SK-N-SH (cell line): Measurements from ENCODE around the gene BTN1A1. TPM values are rescaled to one million over a fixed set of nuclear protein-coding genes. Genes with fewer than 3 reads are reported as not detected.

Experiments used
- CTCF ChIA-PET: fragments of 300-600, 350-600 bp; formaldehyde crosslinking; extraction: SDS; loops from one replicate; lab custom pipeline; 2021; lab: Yijun Ruan, JAX
- POLR2A ChIA-PET: fragments of 350-600 bp; sonication (Branson Sonifier 250); formaldehyde crosslinking; extraction: SDS; loops from one replicate; lab custom pipeline; 2020; ENCODE audit warnings: antibody characterized with exemption, inconsistent platforms; lab: Yijun Ruan, JAX
- DNase-seq: peaks from one replicate; pipeline ENCODE4 v3.0.0; 2012
- H2AFZ ChIP-seq: fragments of 200-600 bp; sonication (generic); 2 replicates; pipeline ENCODE4 v1.8.1; 2016; ENCODE audit warnings: antibody characterized with exemption, mild to moderate bottlenecking, low read depth
- H3F3A ChIP-seq: fragments of 200-600 bp; sonication (generic); replicated peaks from 2 replicates; pipeline ENCODE3; 2016; ENCODE audit warnings: antibody characterized with exemption, mild to moderate bottlenecking; ENCODE audit not compliant: insufficient read depth
- H3K27ac ChIP-seq, 2 experiments: fragments of 200-500 bp in 1 of 2; fragments of 200-600 bp in 1 of 2; sonication (Bioruptor generic) in 1 of 2; sonication (generic), shearing (Covaris generic) in 1 of 2; 2 replicates each; pipeline versions ENCODE4 v1.5.1 to v1.6.1; 2014 to 2016; ENCODE audit warnings: low read depth in 2 of 2, inconsistent platforms in 1 of 2, low read length in 1 of 2, mild to moderate bottlenecking in 1 of 2, mixed read lengths in 1 of 2
- H3K27me3 ChIP-seq: fragments of 200-600 bp; sonication (generic), shearing (Covaris generic); 2 replicates; pipeline ENCODE4 v1.6.1; 2016; ENCODE audit warnings: mixed run types; ENCODE audit not compliant: insufficient read depth
- H3K36me3 ChIP-seq, 2 experiments: fragments of 200-500 bp in 1 of 2; fragments of 200-600 bp in 1 of 2; sonication (Bioruptor generic) in 1 of 2; sonication (generic) in 1 of 2; replicated peaks in 1 of 2; 2 replicates each; pipeline versions ENCODE3 to v1.5.1; 2014 to 2016; ENCODE audit warnings: low read length in 1 of 2, mild to moderate bottlenecking in 1 of 2; ENCODE audit not compliant: insufficient read depth in 2 of 2, control insufficient read depth in 1 of 2
- H3K4me1 ChIP-seq, 2 experiments: fragments of 200-500 bp in 1 of 2; fragments of 200-600 bp in 1 of 2; sonication (Bioruptor generic) in 1 of 2; sonication (generic), shearing (Covaris generic) in 1 of 2; 2 replicates each; pipeline versions ENCODE4 v1.5.1 to v1.6.1; 2014 to 2016; ENCODE audit warnings: low read depth in 1 of 2, low read length in 1 of 2, mixed run types in 1 of 2; ENCODE audit not compliant: insufficient read depth in 2 of 2, control insufficient read depth in 1 of 2
- H3K4me2 ChIP-seq: fragments of 200-600 bp; sonication (generic), shearing (Covaris generic); 2 replicates; pipeline ENCODE4 v1.6.1; 2017; ENCODE audit warnings: mixed run types
- H3K4me3 ChIP-seq, 2 experiments: fragments of 200-500 bp in 1 of 2; fragments of 200-600 bp in 1 of 2; sonication (Bioruptor generic) in 1 of 2; sonication (generic), shearing (Covaris generic) in 1 of 2; 2 replicates each; pipeline versions ENCODE4 v1.5.1 to v1.8.1; 2014 to 2016; ENCODE audit warnings: low read depth in 2 of 2, inconsistent platforms in 1 of 2, low read length in 1 of 2, mild to moderate bottlenecking in 1 of 2, mixed read lengths in 1 of 2, moderate library complexity in 1 of 2
- H3K79me2 ChIP-seq: fragments of 200-600 bp; sonication (generic); 2 replicates; pipeline ENCODE4 v1.8.1; 2017; ENCODE audit warnings: mild to moderate bottlenecking; ENCODE audit not compliant: insufficient read depth
- H3K9ac ChIP-seq: fragments of 200-600 bp; sonication (generic); 2 replicates; pipeline ENCODE4 v1.6.1; 2017; ENCODE audit warnings: mixed run types
- H3K9me2 ChIP-seq: fragments of 200-600 bp; sonication (generic); 2 replicates; pipeline ENCODE4 v1.6.1; 2017; ENCODE audit warnings: mixed run types
- H3K9me3 ChIP-seq: fragments of 200-600 bp; sonication (generic); 2 replicates; pipeline ENCODE4 v1.6.1; 2017; ENCODE audit warnings: mixed run types, mild to moderate bottlenecking, moderate library complexity
- H4K20me1 ChIP-seq: fragments of 200-600 bp; sonication (generic); 2 replicates; pipeline ENCODE4 v1.6.1; 2017; ENCODE audit warnings: mild to moderate bottlenecking, mixed run types; ENCODE audit not compliant: insufficient read depth
- CTCF ChIP-seq: fragments of 200-600 bp; sonication (generic); IDR thresholded peaks from 2 replicates; pipeline ENCODE4 v1.6.1; 2017; ENCODE audit warnings: antibody characterized with exemption, mild to moderate bottlenecking, moderate library complexity
- ELF1 ChIP-seq: IDR thresholded peaks from 2 replicates; pipeline ENCODE4 v1.4.0; 2012
- EZH2phosphoT487 ChIP-seq: fragments of 200-600 bp; sonication (generic); IDR thresholded peaks from 2 replicates; pipeline ENCODE4 v1.6.1; 2017; ENCODE audit warnings: low read depth, mixed run types, mild to moderate bottlenecking, antibody characterized with exemption, moderate library complexity, borderline replicate concordance
- FOSL2 ChIP-seq: IDR thresholded peaks from 2 replicates; pipeline ENCODE4 v1.4.0; 2012; ENCODE audit warnings: low read depth, mild to moderate bottlenecking, moderate library complexity, borderline replicate concordance
- FOXJ3 ChIP-seq: sonication (generic); formaldehyde crosslinking; IDR thresholded peaks from 2 replicates; pipeline ENCODE4 v1.5.1; 2020; ENCODE audit warnings: mild to moderate bottlenecking, missing genetic modification reagents
- FOXM1 ChIP-seq: IDR thresholded peaks from 2 replicates; pipeline ENCODE4 v1.4.0; 2012; ENCODE audit warnings: low read depth, mild to moderate bottlenecking
- GATA2 ChIP-seq: sonication (generic); formaldehyde crosslinking; IDR thresholded peaks from 2 replicates; pipeline ENCODE4 v1.5.0; 2020; ENCODE audit warnings: mild to moderate bottlenecking, missing genetic modification reagents
- JUND ChIP-seq: IDR thresholded peaks from 2 replicates; pipeline ENCODE4 v1.4.0; 2012
- MAX ChIP-seq: IDR thresholded peaks from 2 replicates; pipeline ENCODE4 v1.4.0; 2012; ENCODE audit warnings: low read depth
- MXI1 ChIP-seq: IDR thresholded peaks from 2 replicates; pipeline ENCODE4 v1.6.1; 2012; ENCODE audit warnings: mild to moderate bottlenecking, low read depth, low read length, improper control_type of control experiment
- NFIC ChIP-seq: IDR thresholded peaks from 2 replicates; pipeline ENCODE4 v1.4.0; 2012; ENCODE audit warnings: borderline replicate concordance
- PBX3 ChIP-seq: IDR thresholded peaks from 2 replicates; pipeline ENCODE4; 2012
- POLR2AphosphoS5 ChIP-seq: IDR thresholded peaks from 2 replicates; pipeline ENCODE4 v1.6.1; 2012; ENCODE audit warnings: low read depth, low read length
- RAD21 ChIP-seq: IDR thresholded peaks from 2 replicates; pipeline ENCODE4 v1.6.1; 2012; ENCODE audit warnings: mild to moderate bottlenecking, low read length
- RCOR1 ChIP-seq: fragments of 150-350 bp; IDR thresholded peaks from 2 replicates; pipeline ENCODE4 v1.6.1; 2017; ENCODE audit warnings: antibody characterized with exemption, low read length
- RFX5 ChIP-seq: IDR thresholded peaks from 2 replicates; pipeline ENCODE4 v1.6.1; 2012; ENCODE audit warnings: mild to moderate bottlenecking, improper control_type of control experiment, low read length
- SIN3A ChIP-seq: IDR thresholded peaks from 2 replicates; pipeline ENCODE4 v1.6.1; 2012; ENCODE audit warnings: low read depth, mild to moderate bottlenecking, low read length, moderate library complexity, borderline replicate concordance
- SMC3 ChIP-seq: IDR thresholded peaks from 2 replicates; pipeline ENCODE4 v1.6.1; 2012; ENCODE audit warnings: low read depth, low read length, improper control_type of control experiment
- TAF1 ChIP-seq: IDR thresholded peaks from 2 replicates; pipeline ENCODE4 v1.6.1; 2012; ENCODE audit warnings: low read depth, mild to moderate bottlenecking, low read length, moderate library complexity, borderline replicate concordance
- TCF12 ChIP-seq: IDR thresholded peaks from 2 replicates; pipeline ENCODE4 v1.4.0; 2012
- USF1 ChIP-seq: IDR thresholded peaks from 2 replicates; pipeline ENCODE4 v1.4.0; 2012; ENCODE audit warnings: low read depth, borderline replicate concordance
- USF2 ChIP-seq: fragments of 150-350 bp; IDR thresholded peaks from 2 replicates; pipeline ENCODE4 v1.6.1; 2017; ENCODE audit warnings: antibody characterized with exemption, low read length, low read depth, borderline replicate concordance
- YY1 ChIP-seq: IDR thresholded peaks from 2 replicates; pipeline ENCODE4 v1.4.0; 2012; ENCODE audit warnings: low read depth, mild to moderate bottlenecking
- WGBS: methylation state at CpG from one replicate; pipeline ENCODE4 v1.1.6; 2017; ENCODE audit warnings: low lambda C conversion rate; 5-methylcytosine and 5-hydroxymethylcytosine counted together
- polyA plus RNA-seq, 3 experiments: library from polyadenylated mRNA; depleted of rRNA; stranded (reverse); fragments of >200 nt; gene quantifications; 2 replicates each; pipeline ENCODE4 v1.2.3, GENCODE V29; 2012

Gene BTN1A1
- polyA plus RNA-seq, 1 of the 3 experiments (the other 2 are of a cell fraction): not detected

GRCh38 chr6:26473758-26474438, 26.2 kb upstream of the BTN1A1 start:
- H3K27me3 ChIP-seq: no peaks in the 10 kb centered on the region
- no peaks in the 10 kb centered on the region for H4K20me1 ChIP-seq
- no peaks in the 10 kb centered on the region for H3K9me2 ChIP-seq
- H3K36me3 ChIP-seq: peaks cover 3 to 4% of the 10 kb centered on the region in 2 experiments
- CTCF ChIA-PET: interaction anchor here (1.4 to 2.1 kb wide), 2 partner anchors 46 to 132 kb away, joined by 4 to 7 read pairs; no protein-coding TSS in a partner anchor
- peak overlapping the region; percentile 54 for H3K4me2 ChIP-seq
- peak; percentile 56; the same call in 1 of the 2 replicates for TF ChIP-seq SIN3A
- peak; percentile 99 for TF ChIP-seq RFX5
- peak; percentile 60 for TF ChIP-seq MXI1
- no peak for TF ChIP-seq JUND
- peak; percentile 5; the same call in 1 of the 2 replicates for TF ChIP-seq RCOR1
- no peak for TF ChIP-seq NFIC
- TF ChIP-seq TCF12: peak; percentile 14; the same call in 1 of the 2 replicates
- TF ChIP-seq ELF1: no peak
- peak; percentile 76 for TF ChIP-seq POLR2AphosphoS5
- TF ChIP-seq YY1: peak; percentile 74; the same call in 1 of the 2 replicates
- TF ChIP-seq FOXJ3 (CRISPR knock-in tag): no peak
- TF ChIP-seq PBX3: peak; percentile 71
- 0 out of 2 replicates have a peak, but pooled peaks have one; percentile 48 for TF ChIP-seq TAF1
- no peak for TF ChIP-seq USF1
- no peak for TF ChIP-seq EZH2phosphoT487
- TF ChIP-seq FOSL2: no peak
- TF ChIP-seq SMC3: no peak; the same call in 1 of the 2 replicates
- no peak for TF ChIP-seq USF2
- no peak for TF ChIP-seq RAD21
- no peak for TF ChIP-seq CTCF
- TF ChIP-seq GATA2 (CRISPR knock-in tag): no peak
- peak; percentile 79; the same call in 1 of the 2 replicates for TF ChIP-seq FOXM1
- no peak for TF ChIP-seq MAX
- TF ChIP-seq, all 33 proteins: peak for 10
- H3K79me2 ChIP-seq: no peaks in the 10 kb centered on the region
- 3% methylated on average over 12 of the region's 12 CpGs for WGBS
- H3K4me1 ChIP-seq: peaks cover 15 to 20% of the 10 kb centered on the region in 2 experiments
- POLR2A ChIA-PET: interaction anchor here (1.1 kb wide), 1 partner anchor 12 kb away, joined by 3 read pairs; no protein-coding TSS in a partner anchor
- DNase-seq: peak; percentile 75
- H3K27ac ChIP-seq: peak overlapping the region; percentile 81 to 94
- H3K9ac ChIP-seq: peak overlapping the region; percentile 67
- H3K9me3 ChIP-seq: no peaks in the 10 kb centered on the region
- peaks cover 6% of the 10 kb centered on the region for H3F3A ChIP-seq
- H2AFZ ChIP-seq: peak overlapping the region; percentile 87
- H3K4me3 ChIP-seq: peak overlapping the region; percentile 49 to 57
